HCT116 (cell line): ENCODE data around the gene CHDH.

Source experiments
- EZH2 ChIP-seq: fragments of 200-600 bp; sonication (generic); IDR thresholded peaks from 2 replicates; pipeline ENCODE4 v1.6.1; 2017; ENCODE audit warnings: antibody characterized with exemption, mixed run types
- RAD21 ChIP-seq: IDR thresholded peaks from 2 replicates; pipeline ENCODE4 v1.6.1; 2012; ENCODE audit warnings: low read depth, mild to moderate bottlenecking
- REST ChIP-seq: IDR thresholded peaks from 2 replicates; pipeline ENCODE4 v1.6.1; 2012; ENCODE audit warnings: low read depth

DNA sequence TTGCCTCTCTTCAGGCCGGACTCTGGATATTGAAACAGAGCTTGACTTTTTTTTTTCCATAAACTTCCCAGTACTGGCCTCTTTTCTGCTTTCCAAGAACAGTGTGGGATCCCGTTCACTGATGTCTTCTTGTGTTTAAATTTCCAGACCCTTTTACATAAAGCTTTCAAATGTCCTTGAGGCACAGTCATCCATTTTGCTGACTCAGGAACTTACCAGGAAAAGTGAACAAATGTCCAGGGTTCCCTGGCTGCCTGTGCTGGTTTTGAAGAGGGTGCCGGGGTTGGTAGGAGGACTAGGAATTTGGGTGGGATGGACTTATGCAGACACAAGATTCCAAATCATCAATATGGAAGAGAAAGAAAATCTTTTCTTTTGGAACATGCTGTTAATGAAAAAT, 68.1 kb downstream of the CHDH start:
- TF ChIP-seq REST = no peak
- TF ChIP-seq RAD21 = no peak
- TF ChIP-seq EZH2 = no peak
